NCI-H2029 (cell line): ENCODE measurements around the gene KRTAP10-11.

ENCODE experiments used
- DNase-seq: peaks from one replicate; lab custom pipeline; 2025; lab: John Stamatoyannopoulos, UW

Gene KRTAP10-11

GRCh38 chr21:44696572-44696971 lies 50.4 kb downstream of the KRTAP10-11 start:
- no peak for DNase-seq
